Stomach (tissue), 4 donors: ENCODE measurements around the gene TMEM178A.

ENCODE experiments used
- EP300 ChIP-seq: sonication (generic); formaldehyde crosslinking; IDR thresholded peaks from one replicate; pipeline ENCODE4 v1.6.1; 2017; ENCODE audit warnings: antibody characterized with exemption
- POLR2A ChIP-seq, 4 donors: fragments of 450-650 bp; IDR thresholded peaks; one replicate each; pipeline ENCODE4 v1.6.1; 2016; ENCODE audit warnings: antibody characterized with exemption in 4 of 4, control low read depth in 2 of 4, mild to moderate bottlenecking in 1 of 4, moderate library complexity in 1 of 4
- POLR2AphosphoS5 ChIP-seq, 3 donors: sonication (generic); formaldehyde crosslinking; IDR thresholded peaks; one replicate each; pipeline ENCODE4 v1.6.1; 2016; ENCODE audit warnings: antibody characterized with exemption in 3 of 3
- TF ChIP-seq, protein P1 (sequence below), 7 experiments: fragments of 450-650 bp in 4 of 7; fragments of 200-600 bp in 3 of 7; sonication (generic) in 3 of 7; IDR thresholded peaks; one replicate each; pipeline ENCODE4 v1.5.1; 2016 to 2019; ENCODE audit warnings: antibody characterized with exemption in 7 of 7, control low read depth in 2 of 7, mild to moderate bottlenecking in 1 of 7

GRCh38 chr2:39640681-39641080 lies 25.0 kb upstream of the TMEM178A start:
- TF ChIP-seq, protein P1, sequence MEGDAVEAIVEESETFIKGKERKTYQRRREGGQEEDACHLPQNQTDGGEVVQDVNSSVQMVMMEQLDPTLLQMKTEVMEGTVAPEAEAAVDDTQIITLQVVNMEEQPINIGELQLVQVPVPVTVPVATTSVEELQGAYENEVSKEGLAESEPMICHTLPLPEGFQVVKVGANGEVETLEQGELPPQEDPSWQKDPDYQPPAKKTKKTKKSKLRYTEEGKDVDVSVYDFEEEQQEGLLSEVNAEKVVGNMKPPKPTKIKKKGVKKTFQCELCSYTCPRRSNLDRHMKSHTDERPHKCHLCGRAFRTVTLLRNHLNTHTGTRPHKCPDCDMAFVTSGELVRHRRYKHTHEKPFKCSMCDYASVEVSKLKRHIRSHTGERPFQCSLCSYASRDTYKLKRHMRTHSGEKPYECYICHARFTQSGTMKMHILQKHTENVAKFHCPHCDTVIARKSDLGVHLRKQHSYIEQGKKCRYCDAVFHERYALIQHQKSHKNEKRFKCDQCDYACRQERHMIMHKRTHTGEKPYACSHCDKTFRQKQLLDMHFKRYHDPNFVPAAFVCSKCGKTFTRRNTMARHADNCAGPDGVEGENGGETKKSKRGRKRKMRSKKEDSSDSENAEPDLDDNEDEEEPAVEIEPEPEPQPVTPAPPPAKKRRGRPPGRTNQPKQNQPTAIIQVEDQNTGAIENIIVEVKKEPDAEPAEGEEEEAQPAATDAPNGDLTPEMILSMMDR (IDR thresholded peaks at IDR 0.05): no peak
- TF ChIP-seq POLR2A (IDR thresholded peaks at IDR 0.05): no peak
- no peak for TF ChIP-seq POLR2AphosphoS5 (IDR thresholded peaks at IDR 0.05)
- no peak for TF ChIP-seq EP300
